Osteocyte (in vitro differentiated cells): ENCODE results near the gene FAM3A. TPM values are rescaled to one million over a fixed set of nuclear protein-coding genes. Genes with fewer than 3 reads are reported as not detected.
"Not testable (repeated sequence)": the region's sequence is repeated elsewhere in the genome, so short reads cannot be mapped to it uniquely, and the experiment has no call there.

Experiments
- DNase-seq: peaks from one replicate; pipeline ENCODE4 v3.0.0; 2021; ENCODE audit warnings: mixed read lengths; ENCODE audit not compliant: unreplicated experiment; ENCODE audit errors: extremely low spot score
- H3K27ac Mint-ChIP-seq: one replicate; pipeline ENCODE4 v1.8.0; 2021; ENCODE audit warnings: mild to moderate bottlenecking, mixed read lengths; ENCODE audit not compliant: unreplicated experiment
- H3K27me3 Mint-ChIP-seq: one replicate; pipeline ENCODE4 v1.8.0; 2021; ENCODE audit warnings: mixed read lengths; ENCODE audit not compliant: unreplicated experiment
- H3K36me3 Mint-ChIP-seq: one replicate; pipeline ENCODE4 v1.8.0; 2021; ENCODE audit warnings: mixed read lengths; ENCODE audit not compliant: unreplicated experiment
- H3K4me1 Mint-ChIP-seq: one replicate; pipeline ENCODE4 v1.8.0; 2021; ENCODE audit warnings: mixed read lengths; ENCODE audit not compliant: unreplicated experiment
- H3K4me3 Mint-ChIP-seq: one replicate; pipeline ENCODE4 v1.8.0; 2021; ENCODE audit warnings: mild to moderate bottlenecking, moderate library complexity, mixed read lengths; ENCODE audit not compliant: unreplicated experiment
- H3K9me3 Mint-ChIP-seq: one replicate; pipeline ENCODE4 v1.8.0; 2021; ENCODE audit warnings: mixed read lengths; ENCODE audit not compliant: unreplicated experiment
- CTCF ChIP-seq: fragments of 200-600 bp; sonication (generic); IDR thresholded peaks from 2 replicates; pipeline ENCODE4 v1.5.0; 2021; ENCODE audit warnings: antibody characterized with exemption, mild to moderate bottlenecking, moderate library complexity
- total RNA-seq: library from RNA; stranded (reverse); gene quantifications from 2 replicates; pipeline ENCODE4 v1.2.1, GENCODE V29; 2021

Gene FAM3A
- total RNA-seq, 1 donor from 2014 or later = 40.4 TPM

- Mint-ChIP-seq H3K36me3 (peaks cover 10% of the 10 kb centered on the region), H3K27ac (peak overlapping the region; percentile 96), H3K9me3 (no peaks in the 10 kb centered on the region), H3K4me3 (no peak overlapping the region), H3K4me1 (peaks cover 40% of the 10 kb centered on the region), H3K27me3 (no peaks in the 10 kb centered on the region)
- TF ChIP-seq CTCF = no peak
- DNase-seq = no peak
Observed at GRCh38 chrX:154542723-154543424, 26.8 kb upstream of the FAM3A start.

GRCh38 chrX:154541896-154542722, 26.1 kb upstream of the FAM3A start:
- no peaks in the 10 kb centered on the region for H3K27me3 Mint-ChIP-seq
- no peaks in the 10 kb centered on the region for H3K9me3 Mint-ChIP-seq
- H3K4me1 Mint-ChIP-seq = peaks cover 40% of the 10 kb centered on the region
- no peak overlapping the region for H3K4me3 Mint-ChIP-seq
- no peak for TF ChIP-seq CTCF
- peaks cover 10% of the 10 kb centered on the region for H3K36me3 Mint-ChIP-seq
- peak overlapping the region; percentile 96 for H3K27ac Mint-ChIP-seq
- peak; percentile 92 for DNase-seq

- peak overlapping the region; percentile 96 for H3K27ac Mint-ChIP-seq
- no peak for DNase-seq
Observed at GRCh38 chrX:154541589-154541895, 25.5 kb upstream of the FAM3A start.

GRCh38 chrX:154540897-154541535, 25.0 kb upstream of the FAM3A start:
- Mint-ChIP-seq H3K36me3 (peaks cover 7% of the 10 kb centered on the region), H3K27ac (peak overlapping the region; percentile 96), H3K4me1 (peaks cover 37% of the 10 kb centered on the region), H3K4me3 (peak overlapping the region; percentile 10), H3K27me3 (no peaks in the 10 kb centered on the region), H3K9me3 (no peaks in the 10 kb centered on the region)
- TF ChIP-seq CTCF = no peak
- DNase-seq = no peak

More at GRCh38 chrX:154541589-154541895, 25.5 kb upstream of the FAM3A start:
- peaks cover 40% of the 10 kb centered on the region for H3K4me1 Mint-ChIP-seq
- H3K27me3 Mint-ChIP-seq = no peaks in the 10 kb centered on the region
- peak overlapping the region; percentile 10 for H3K4me3 Mint-ChIP-seq
- no peak for TF ChIP-seq CTCF
- H3K9me3 Mint-ChIP-seq = no peaks in the 10 kb centered on the region
- H3K36me3 Mint-ChIP-seq = peaks cover 10% of the 10 kb centered on the region

DNA sequence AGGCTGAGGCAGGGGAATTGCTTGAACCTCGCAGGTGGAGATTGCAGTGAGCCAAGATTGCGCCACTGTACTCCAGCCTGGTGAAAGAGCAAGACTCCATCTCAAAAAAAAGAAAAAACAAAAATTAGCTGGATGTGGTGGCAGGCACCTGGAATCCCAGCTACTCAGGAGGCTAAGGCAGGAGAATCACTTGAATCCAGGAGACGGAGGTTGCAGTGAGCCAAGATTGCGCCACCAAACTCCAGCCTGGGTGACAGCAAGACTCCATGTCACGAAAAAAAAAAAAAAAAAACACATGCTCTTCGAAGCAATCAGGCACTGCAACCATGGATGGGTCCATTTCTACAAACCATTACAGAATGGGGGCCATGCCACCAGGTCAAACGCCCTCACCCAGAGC, 24.3 kb upstream of the FAM3A start:
- not testable (repeated sequence) for H3K27ac Mint-ChIP-seq, H3K9me3 Mint-ChIP-seq, H3K36me3 Mint-ChIP-seq, H3K4me3 Mint-ChIP-seq, H3K27me3 Mint-ChIP-seq, DNase-seq
- H3K4me1 Mint-ChIP-seq = peaks cover 33% of the 10 kb centered on the region
